ENCODE results near the gene FAM234B.

Gene FAM234B

GRCh38 chr12:13102461-13103195, 58.4 kb downstream of the FAM234B start:
- Histone ChIP-seq H3K4me1 (peaks cover 0 to 45% (median 19%) of the 10 kb centered on the region in 4 donors), H3K27ac (peak overlapping the region; percentile 92 to 98), H3K36me3 (no peaks in the 10 kb centered on the region), H3K27me3 (no peaks in the 10 kb centered on the region), H3K9me3 (no peaks in the 10 kb centered on the region), H3K4me3 (no peak overlapping the region)
- intact Hi-C loops (cut with DNase I; ENCODE audit: low total_unique reads) = loop anchor here (5.0 kb wide), 1 partner anchor 95 kb away; the partner anchor contains the start of gene EMP1
- TF ChIP-seq, protein P1, sequence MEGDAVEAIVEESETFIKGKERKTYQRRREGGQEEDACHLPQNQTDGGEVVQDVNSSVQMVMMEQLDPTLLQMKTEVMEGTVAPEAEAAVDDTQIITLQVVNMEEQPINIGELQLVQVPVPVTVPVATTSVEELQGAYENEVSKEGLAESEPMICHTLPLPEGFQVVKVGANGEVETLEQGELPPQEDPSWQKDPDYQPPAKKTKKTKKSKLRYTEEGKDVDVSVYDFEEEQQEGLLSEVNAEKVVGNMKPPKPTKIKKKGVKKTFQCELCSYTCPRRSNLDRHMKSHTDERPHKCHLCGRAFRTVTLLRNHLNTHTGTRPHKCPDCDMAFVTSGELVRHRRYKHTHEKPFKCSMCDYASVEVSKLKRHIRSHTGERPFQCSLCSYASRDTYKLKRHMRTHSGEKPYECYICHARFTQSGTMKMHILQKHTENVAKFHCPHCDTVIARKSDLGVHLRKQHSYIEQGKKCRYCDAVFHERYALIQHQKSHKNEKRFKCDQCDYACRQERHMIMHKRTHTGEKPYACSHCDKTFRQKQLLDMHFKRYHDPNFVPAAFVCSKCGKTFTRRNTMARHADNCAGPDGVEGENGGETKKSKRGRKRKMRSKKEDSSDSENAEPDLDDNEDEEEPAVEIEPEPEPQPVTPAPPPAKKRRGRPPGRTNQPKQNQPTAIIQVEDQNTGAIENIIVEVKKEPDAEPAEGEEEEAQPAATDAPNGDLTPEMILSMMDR (IDR thresholded peaks at IDR 0.05) = no peak
- no peak for DNase-seq

DNA sequence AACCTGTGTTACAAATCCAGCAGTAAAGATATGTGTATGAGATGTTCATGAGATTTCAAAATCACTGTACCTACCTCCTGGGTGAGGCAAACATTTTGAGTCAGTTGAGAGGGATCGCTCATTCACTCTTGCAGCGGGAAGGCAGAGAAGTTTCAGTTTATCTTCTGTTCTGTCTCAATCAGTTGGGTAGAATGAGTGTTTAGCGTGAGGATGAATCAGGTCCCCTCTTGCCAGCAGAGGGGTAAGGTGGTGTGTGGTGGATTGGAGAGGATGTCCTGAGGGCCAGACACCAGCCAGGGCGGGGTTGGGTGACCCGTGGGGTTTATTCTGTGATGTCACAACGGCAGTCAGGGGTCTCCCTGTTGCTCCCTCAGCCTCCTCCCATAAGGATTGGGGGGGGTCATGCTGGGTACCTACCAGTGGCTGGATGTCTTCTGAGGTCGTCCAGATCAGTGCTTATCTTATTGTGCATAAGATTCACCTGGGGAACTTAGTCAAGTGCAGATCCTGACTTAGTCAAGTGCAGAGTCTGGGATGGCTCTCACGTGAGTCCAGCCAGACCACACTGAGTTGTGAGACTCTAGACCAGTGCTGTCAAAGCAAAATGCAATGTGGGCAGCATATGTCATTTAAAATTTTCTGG, 59.3 kb downstream of the FAM234B start, which contains the start of gene GSG1:
GSG1 (minus strand) TSS at position 277 of the 643 bp plus-strand sequence; CDS start at position 122, 155 bp downstream.
- no peak for DNase-seq
- Histone ChIP-seq H3K9me3 (no peaks in the 10 kb centered on the region), H3K4me3 (no peak within 1 kb of the TSS), H3K27me3 (no peaks in the 10 kb centered on the region), H3K4me1 (peaks cover 0 to 36% (median 18%) of the 10 kb centered on the region in 4 donors), H3K27ac (peak within 1 kb of the TSS; percentile 92 to 98), H3K36me3 (no peaks in the 10 kb centered on the region)
- TF ChIP-seq, protein P1 (IDR thresholded peaks at IDR 0.05) = no peak
- intact Hi-C loops (cut with DNase I; ENCODE audit: low total_unique reads) = loop anchor here (5.0 kb wide), 1 partner anchor 94 kb away; the partner anchor contains the start of gene EMP1

GRCh38 chr12:13104409-13104808, 60.2 kb downstream of the FAM234B start:
- Histone ChIP-seq H3K27me3 (no peaks in the 10 kb centered on the region), H3K27ac (no peak overlapping the region), H3K4me3 (no peak overlapping the region), H3K9me3 (no peaks in the 10 kb centered on the region), H3K36me3 (no peaks in the 10 kb centered on the region), H3K4me1 (peaks cover 0 to 27% (median 13%) of the 10 kb centered on the region in 4 donors)
- TF ChIP-seq, protein P1 (IDR thresholded peaks at IDR 0.05) = no peak
- DNase-seq = peak in 1 of 2 donors; percentile 37
- intact Hi-C loops (cut with DNase I; ENCODE audit: low total_unique reads) = loop anchor here (5.0 kb wide), 1 partner anchor 93 kb away; the partner anchor contains the start of gene EMP1

DNA sequence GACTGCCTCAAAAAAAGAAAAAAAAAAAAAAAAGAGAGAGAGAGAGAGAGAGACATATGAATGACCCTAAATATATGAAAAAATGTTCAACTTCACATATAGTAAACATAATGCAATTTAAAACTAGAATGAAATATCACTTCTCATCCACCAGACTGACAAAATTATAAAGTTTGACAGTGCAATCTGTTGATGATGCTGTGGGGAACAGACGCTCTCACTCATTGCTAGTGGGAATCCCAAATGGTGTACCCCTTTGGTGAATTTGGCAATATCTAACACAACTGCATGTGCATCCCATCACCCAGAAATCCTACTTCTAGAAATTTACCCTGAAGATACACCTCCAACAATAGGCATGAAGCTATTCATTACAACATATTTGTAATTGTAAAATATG, 61.6 kb downstream of the FAM234B start:
- Histone ChIP-seq H3K9me3 (no peaks in the 10 kb centered on the region), H3K27ac (no peak overlapping the region), H3K4me3 (no peak overlapping the region), H3K27me3 (no peaks in the 10 kb centered on the region), H3K36me3 (no peaks in the 10 kb centered on the region), H3K4me1 (peaks cover 0 to 13% (median 6%) of the 10 kb centered on the region in 4 donors)
- intact Hi-C loops (cut with DNase I; ENCODE audit: low total_unique reads) = no loop called here
- TF ChIP-seq, protein P1 (IDR thresholded peaks at IDR 0.05) = no peak
- no peak for DNase-seq

- TF ChIP-seq, protein P1 (IDR thresholded peaks at IDR 0.05) = no peak
- Histone ChIP-seq H3K27me3 (no peaks in the 10 kb centered on the region), H3K4me1 (peaks cover 0 to 8% (median 2%) of the 10 kb centered on the region in 4 donors), H3K36me3 (no peaks in the 10 kb centered on the region), H3K4me3 (no peak overlapping the region), H3K9me3 (no peaks in the 10 kb centered on the region), H3K27ac (no peak overlapping the region)
- no peak for DNase-seq
- intact Hi-C loops (cut with DNase I; ENCODE audit: low total_unique reads) = no loop called here
Measured at GRCh38 chr12:13106666-13107065, 62.5 kb downstream of the FAM234B start.
